GM12878 (cell line): Measurements from ENCODE around the gene RNF25. TPM values are rescaled to one million over a fixed set of nuclear protein-coding genes. Genes with fewer than 3 reads are reported as not detected.

Experiments used
- ATF7 ChIP-seq: fragments of 450-650 bp; IDR thresholded peaks from 2 replicates; pipeline ENCODE4 v1.6.1; 2016; ENCODE audit warnings: low read depth, mild to moderate bottlenecking
- CREB1 ChIP-seq: IDR thresholded peaks from 2 replicates; pipeline ENCODE4 v1.6.1; 2012; ENCODE audit warnings: low read depth, mild to moderate bottlenecking, inconsistent platforms
- ESRRA ChIP-seq: IDR thresholded peaks from 2 replicates; pipeline ENCODE4 v1.6.1; 2012; ENCODE audit warnings: mild to moderate bottlenecking, low read length, improper control_type of control experiment
- FOS ChIP-seq: IDR thresholded peaks from 3 replicates; pipeline ENCODE4 v1.6.1; 2011; ENCODE audit warnings: borderline replicate concordance; ENCODE audit not compliant: insufficient read length; ENCODE audit errors: extremely low read depth
- HCFC1 ChIP-seq: fragments of 150-350 bp; IDR thresholded peaks from 2 replicates; pipeline ENCODE4 v1.6.1; 2014; ENCODE audit warnings: low read length
- HDAC6 ChIP-seq: fragments of 200-600 bp; sonication (generic); IDR thresholded peaks from one replicate; pipeline ENCODE4 v1.8.0; 2017; ENCODE audit warnings: antibody characterized with exemption; ENCODE audit not compliant: unreplicated experiment
- IKZF1 ChIP-seq: fragments of 450-650 bp; conservative IDR thresholded peaks from 2 replicates; pipeline ENCODE4 v1.6.1; 2017; ENCODE audit warnings: antibody characterized with exemption, mild to moderate bottlenecking
- JUNB ChIP-seq: IDR thresholded peaks from 2 replicates; pipeline ENCODE4 v1.6.1; 2016; ENCODE audit warnings: antibody characterized with exemption, mild to moderate bottlenecking
- JUND ChIP-seq: IDR thresholded peaks from 2 replicates; pipeline ENCODE4 v1.6.1; 2012; ENCODE audit warnings: low read depth, mild to moderate bottlenecking, low read length, improper control_type of control experiment, moderate library complexity
- KAT2A ChIP-seq: conservative IDR thresholded peaks from 2 replicates; pipeline ENCODE4 v1.6.1; 2011; ENCODE audit warnings: low read depth, low read length; ENCODE audit not compliant: control insufficient read depth
- KDM1A ChIP-seq: fragments of 200-600 bp; sonication (generic); IDR thresholded peaks from 2 replicates; pipeline ENCODE4 v1.6.1; 2016; ENCODE audit warnings: borderline replicate concordance
- NRF1 ChIP-seq: conservative IDR thresholded peaks from 2 replicates; pipeline ENCODE4 v1.6.1; 2011; ENCODE audit warnings: mild to moderate bottlenecking, low read depth, low read length, improper control_type of control experiment
- PAX8 ChIP-seq: fragments of 450-650 bp; IDR thresholded peaks from 2 replicates; pipeline ENCODE4 v1.6.1; 2017; ENCODE audit warnings: mild to moderate bottlenecking, moderate library complexity
- RAD21 ChIP-seq: IDR thresholded peaks from 2 replicates; pipeline ENCODE4 v1.6.1; 2011; ENCODE audit warnings: mild to moderate bottlenecking, low read depth, low read length, moderate library complexity; ENCODE audit not compliant: insufficient read depth
- SRF ChIP-seq, 2 experiments: IDR thresholded peaks; 2 replicates each; pipeline ENCODE4 v1.6.1; 2011; ENCODE audit warnings: low read depth in 2 of 2, low read length in 2 of 2, mild to moderate bottlenecking in 1 of 2, moderate library complexity in 1 of 2
- SUPT20H ChIP-seq: IDR thresholded peaks from 2 replicates; pipeline ENCODE4 v1.6.1; 2011; ENCODE audit warnings: low read depth, mild to moderate bottlenecking, low read length, moderate library complexity, borderline replicate concordance; ENCODE audit not compliant: control insufficient read depth
- TBL1XR1 ChIP-seq: IDR thresholded peaks from 2 replicates; pipeline ENCODE4 v1.6.1; 2012; ENCODE audit warnings: low read depth, low read length, improper control_type of control experiment
- ZBED1 ChIP-seq: IDR thresholded peaks from 2 replicates; pipeline ENCODE4 v1.6.1; 2016; ENCODE audit warnings: borderline replicate concordance
- ZSCAN29 ChIP-seq: fragments of 450-650 bp; IDR thresholded peaks from 2 replicates; pipeline ENCODE4 v1.6.1; 2017; ENCODE audit warnings: mild to moderate bottlenecking, moderate library complexity
- polyA plus RNA-seq, 11 experiments: library from polyadenylated mRNA; depleted of rRNA in 4 of 11; unstranded in 6 of 11; stranded (reverse) in 5 of 11; fragments of >200 nt; fragmentation: Nextera tagmentation in 4 of 11; fragmentation: Illumina TruSeq in 1 of 11; extraction: Ambion mirVana in 4 of 11; extraction: Trizol in 1 of 11; gene quantifications; 1 replicate in 1 of 11; 2 replicates in 10 of 11; pipeline versions ENCODE4 v1.2.1 to v1.2.3, GENCODE V29; 2011 to 2016; ENCODE audit warnings: inconsistent platforms in 2 of 11, missing spikeins in 2 of 11, low read depth in 1 of 11
- total RNA-seq, 4 experiments: library from RNA; depleted of rRNA in 3 of 4; stranded (reverse); fragments of >200 nt in 3 of 4; fragmentation: Illumina TruSeq in 1 of 4; extraction: Trizol in 1 of 4; gene quantifications; 2 replicates each; pipeline versions ENCODE4 v1.2.1 to v1.2.3, GENCODE V29; 2013 to 2021
- TF ChIP-seq, protein P1 (sequence below): fragments of 450-650 bp; IDR thresholded peaks from 2 replicates; pipeline ENCODE4 v1.6.1; 2017; ENCODE audit warnings: mild to moderate bottlenecking, low read depth, inconsistent platforms; ENCODE audit not compliant: poor library complexity, severe bottlenecking
- TF ChIP-seq, protein P2 (sequence below): fragments of 150-350 bp; IDR thresholded peaks from 2 replicates; pipeline ENCODE4 v1.6.1; 2014; ENCODE audit warnings: mild to moderate bottlenecking, low read depth, low read length
- TF ChIP-seq, protein P3 (sequence below): IDR thresholded peaks from 2 replicates; pipeline ENCODE4 v1.6.1; 2011; ENCODE audit warnings: low read depth, mild to moderate bottlenecking, low read length, moderate library complexity, borderline replicate concordance; ENCODE audit errors: extremely low read depth
- TF ChIP-seq, protein P4 (sequence below): fragments of 450-650 bp; formaldehyde crosslinking; IDR thresholded peaks from 2 replicates; pipeline ENCODE4 v1.5.0; 2022; ENCODE audit warnings: mild to moderate bottlenecking, missing genetic modification characterization

Gene RNF25
- total and polyA plus RNA-seq, 10 of the 15 experiments (the other 5 are each of a cell fraction or from before 2014, with no cell fraction given): 1.3 to 70.4 (median 28.4) TPM

DNA sequence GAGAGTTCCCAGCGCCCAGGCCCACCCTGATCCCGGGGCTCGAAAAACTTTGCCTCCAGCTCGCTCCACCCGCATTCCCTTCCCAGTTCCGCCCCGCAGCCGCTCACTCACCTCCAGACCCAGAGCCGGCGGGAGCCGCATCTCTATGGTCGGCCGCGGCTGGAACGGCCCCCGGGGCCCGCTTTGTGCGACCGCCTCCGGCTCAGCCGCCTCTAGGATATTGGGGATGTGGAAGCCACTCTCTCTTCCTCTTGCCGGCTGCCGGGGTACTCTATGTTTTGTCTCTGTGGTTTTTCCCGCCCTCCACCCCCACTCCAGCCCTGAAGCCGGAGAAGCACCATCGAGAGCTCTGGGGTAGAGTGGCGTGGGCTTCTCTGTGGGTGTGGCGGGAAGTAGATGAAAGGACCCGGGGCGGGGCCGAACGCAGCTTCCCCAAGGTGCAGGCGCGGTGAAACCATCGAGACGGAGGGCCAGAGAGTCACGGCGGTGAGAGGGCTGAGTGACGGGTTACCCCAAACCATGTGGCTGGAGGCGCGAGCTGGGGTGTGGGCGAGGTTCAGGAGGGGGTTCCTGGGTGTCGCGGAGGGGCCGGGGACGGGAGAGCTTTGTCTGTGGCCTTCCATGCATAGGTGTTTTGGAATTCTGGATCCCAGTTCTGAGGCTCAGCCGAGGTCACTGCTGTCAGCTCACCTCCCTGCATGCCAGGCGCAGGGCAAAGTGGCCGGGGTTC, 12.4 kb downstream of the RNF25 start, which contains the start of the genes BCS1L and ZNF142 (continued):
- TF ChIP-seq, protein P1, sequence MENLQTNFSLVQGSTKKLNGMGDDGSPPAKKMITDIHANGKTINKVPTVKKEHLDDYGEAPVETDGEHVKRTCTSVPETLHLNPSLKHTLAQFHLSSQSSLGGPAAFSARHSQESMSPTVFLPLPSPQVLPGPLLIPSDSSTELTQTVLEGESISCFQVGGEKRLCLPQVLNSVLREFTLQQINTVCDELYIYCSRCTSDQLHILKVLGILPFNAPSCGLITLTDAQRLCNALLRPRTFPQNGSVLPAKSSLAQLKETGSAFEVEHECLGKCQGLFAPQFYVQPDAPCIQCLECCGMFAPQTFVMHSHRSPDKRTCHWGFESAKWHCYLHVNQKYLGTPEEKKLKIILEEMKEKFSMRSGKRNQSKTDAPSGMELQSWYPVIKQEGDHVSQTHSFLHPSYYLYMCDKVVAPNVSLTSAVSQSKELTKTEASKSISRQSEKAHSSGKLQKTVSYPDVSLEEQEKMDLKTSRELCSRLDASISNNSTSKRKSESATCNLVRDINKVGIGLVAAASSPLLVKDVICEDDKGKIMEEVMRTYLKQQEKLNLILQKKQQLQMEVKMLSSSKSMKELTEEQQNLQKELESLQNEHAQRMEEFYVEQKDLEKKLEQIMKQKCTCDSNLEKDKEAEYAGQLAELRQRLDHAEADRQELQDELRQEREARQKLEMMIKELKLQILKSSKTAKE: no peak
- TF ChIP-seq HCFC1 (peak; percentile 40; the same call in 1 of the 2 replicates), KAT2A (no peak), ZBED1 (peak; percentile 53; the same call in 1 of the 2 replicates), HDAC6 (no peak), FOS (no peak), PAX8 (no peak), ZSCAN29 (no peak), ESRRA (no peak), CREB1 (peak; percentile 83), NRF1 (no peak; the same call in 1 of the 2 replicates), SRF (IDR thresholded peaks at IDR 0.05; ENCODE audit: low read depth in 2 of 2, low read length in 2 of 2) (peak in 1 of 2 experiments; percentile 65; a peak in 1 of 4 replicates), JUND (no peak), JUNB (no peak), RAD21 (no peak), ATF7 (peak; percentile 35; the same call in 1 of the 2 replicates), TBL1XR1 (peak; percentile 38; the same call in 1 of the 2 replicates), SUPT20H (no peak), KDM1A (no peak), IKZF1 (peak; percentile 80; the same call in 1 of the 2 replicates)
- TF ChIP-seq, protein P2, sequence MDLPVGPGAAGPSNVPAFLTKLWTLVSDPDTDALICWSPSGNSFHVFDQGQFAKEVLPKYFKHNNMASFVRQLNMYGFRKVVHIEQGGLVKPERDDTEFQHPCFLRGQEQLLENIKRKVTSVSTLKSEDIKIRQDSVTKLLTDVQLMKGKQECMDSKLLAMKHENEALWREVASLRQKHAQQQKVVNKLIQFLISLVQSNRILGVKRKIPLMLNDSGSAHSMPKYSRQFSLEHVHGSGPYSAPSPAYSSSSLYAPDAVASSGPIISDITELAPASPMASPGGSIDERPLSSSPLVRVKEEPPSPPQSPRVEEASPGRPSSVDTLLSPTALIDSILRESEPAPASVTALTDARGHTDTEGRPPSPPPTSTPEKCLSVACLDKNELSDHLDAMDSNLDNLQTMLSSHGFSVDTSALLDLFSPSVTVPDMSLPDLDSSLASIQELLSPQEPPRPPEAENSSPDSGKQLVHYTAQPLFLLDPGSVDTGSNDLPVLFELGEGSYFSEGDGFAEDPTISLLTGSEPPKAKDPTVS: no peak
- TF ChIP-seq, protein P3, sequence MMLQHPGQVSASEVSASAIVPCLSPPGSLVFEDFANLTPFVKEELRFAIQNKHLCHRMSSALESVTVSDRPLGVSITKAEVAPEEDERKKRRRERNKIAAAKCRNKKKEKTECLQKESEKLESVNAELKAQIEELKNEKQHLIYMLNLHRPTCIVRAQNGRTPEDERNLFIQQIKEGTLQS: no peak
- TF ChIP-seq, protein P4, sequence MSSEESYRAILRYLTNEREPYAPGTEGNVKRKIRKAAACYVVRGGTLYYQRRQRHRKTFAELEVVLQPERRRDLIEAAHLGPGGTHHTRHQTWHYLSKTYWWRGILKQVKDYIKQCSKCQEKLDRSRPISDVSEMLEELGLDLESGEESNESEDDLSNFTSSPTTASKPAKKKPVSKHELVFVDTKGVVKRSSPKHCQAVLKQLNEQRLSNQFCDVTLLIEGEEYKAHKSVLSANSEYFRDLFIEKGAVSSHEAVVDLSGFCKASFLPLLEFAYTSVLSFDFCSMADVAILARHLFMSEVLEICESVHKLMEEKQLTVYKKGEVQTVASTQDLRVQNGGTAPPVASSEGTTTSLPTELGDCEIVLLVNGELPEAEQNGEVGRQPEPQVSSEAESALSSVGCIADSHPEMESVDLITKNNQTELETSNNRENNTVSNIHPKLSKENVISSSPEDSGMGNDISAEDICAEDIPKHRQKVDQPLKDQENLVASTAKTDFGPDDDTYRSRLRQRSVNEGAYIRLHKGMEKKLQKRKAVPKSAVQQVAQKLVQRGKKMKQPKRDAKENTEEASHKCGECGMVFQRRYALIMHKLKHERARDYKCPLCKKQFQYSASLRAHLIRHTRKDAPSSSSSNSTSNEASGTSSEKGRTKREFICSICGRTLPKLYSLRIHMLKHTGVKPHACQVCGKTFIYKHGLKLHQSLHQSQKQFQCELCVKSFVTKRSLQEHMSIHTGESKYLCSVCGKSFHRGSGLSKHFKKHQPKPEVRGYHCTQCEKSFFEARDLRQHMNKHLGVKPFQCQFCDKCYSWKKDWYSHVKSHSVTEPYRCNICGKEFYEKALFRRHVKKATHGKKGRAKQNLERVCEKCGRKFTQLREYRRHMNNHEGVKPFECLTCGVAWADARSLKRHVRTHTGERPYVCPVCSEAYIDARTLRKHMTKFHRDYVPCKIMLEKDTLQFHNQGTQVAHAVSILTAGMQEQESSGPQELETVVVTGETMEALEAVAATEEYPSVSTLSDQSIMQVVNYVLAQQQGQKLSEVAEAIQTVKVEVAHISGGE (CRISPR knock-in tag): no peak
